ENCODE data around the gene CHERP.

Gene CHERP, protein sequence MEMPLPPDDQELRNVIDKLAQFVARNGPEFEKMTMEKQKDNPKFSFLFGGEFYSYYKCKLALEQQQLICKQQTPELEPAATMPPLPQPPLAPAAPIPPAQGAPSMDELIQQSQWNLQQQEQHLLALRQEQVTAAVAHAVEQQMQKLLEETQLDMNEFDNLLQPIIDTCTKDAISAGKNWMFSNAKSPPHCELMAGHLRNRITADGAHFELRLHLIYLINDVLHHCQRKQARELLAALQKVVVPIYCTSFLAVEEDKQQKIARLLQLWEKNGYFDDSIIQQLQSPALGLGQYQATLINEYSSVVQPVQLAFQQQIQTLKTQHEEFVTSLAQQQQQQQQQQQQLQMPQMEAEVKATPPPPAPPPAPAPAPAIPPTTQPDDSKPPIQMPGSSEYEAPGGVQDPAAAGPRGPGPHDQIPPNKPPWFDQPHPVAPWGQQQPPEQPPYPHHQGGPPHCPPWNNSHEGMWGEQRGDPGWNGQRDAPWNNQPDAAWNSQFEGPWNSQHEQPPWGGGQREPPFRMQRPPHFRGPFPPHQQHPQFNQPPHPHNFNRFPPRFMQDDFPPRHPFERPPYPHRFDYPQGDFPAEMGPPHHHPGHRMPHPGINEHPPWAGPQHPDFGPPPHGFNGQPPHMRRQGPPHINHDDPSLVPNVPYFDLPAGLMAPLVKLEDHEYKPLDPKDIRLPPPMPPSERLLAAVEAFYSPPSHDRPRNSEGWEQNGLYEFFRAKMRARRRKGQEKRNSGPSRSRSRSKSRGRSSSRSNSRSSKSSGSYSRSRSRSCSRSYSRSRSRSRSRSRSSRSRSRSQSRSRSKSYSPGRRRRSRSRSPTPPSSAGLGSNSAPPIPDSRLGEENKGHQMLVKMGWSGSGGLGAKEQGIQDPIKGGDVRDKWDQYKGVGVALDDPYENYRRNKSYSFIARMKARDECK

DNA sequence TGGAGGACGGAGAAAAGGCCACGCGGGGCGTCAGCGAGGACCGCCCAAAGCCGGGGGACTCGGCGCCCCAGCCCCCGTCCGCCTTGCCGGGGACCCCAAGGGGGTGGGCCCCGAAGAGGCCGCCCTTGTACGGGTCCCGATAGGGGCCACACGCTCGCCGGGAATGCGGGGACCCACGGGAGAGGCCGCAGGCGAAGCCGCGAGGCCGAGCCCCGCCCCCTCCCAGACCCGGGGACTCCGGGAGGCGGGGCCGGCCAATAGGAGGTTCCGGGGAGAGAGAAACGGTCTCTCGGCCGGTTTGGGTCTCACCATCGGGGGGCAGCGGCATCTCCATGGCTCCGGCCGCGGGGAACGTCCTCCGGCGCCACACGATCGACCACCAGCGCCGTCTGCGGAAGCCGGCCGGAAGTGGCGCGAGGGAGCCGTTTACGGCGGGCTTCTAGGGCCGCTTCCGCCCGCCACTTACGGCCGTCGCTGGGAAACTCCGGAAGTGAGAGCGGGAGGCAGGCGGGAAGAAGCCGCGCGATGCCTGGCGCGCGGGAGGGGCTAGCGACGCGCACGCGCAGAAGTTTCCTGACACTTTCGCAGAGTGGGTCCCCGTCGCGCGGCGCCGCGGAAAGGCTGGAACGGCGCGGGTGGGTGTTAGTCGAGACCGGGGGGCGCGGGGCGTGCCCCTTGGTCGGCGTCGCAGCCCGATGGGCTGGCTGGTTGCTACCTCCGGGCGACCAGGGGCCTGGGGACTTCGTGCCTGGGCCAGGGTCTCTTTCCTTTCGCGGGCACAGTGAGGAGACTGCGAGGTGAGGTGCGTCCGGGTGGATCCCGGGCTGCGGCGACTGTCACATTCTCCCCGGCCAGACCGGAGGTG, at the start of gene CHERP:
CHERP (minus strand) TSS at position 393 of the 865 bp plus-strand sequence; CDS start at position 334, 59 bp downstream.
- DNase-seq = peak; percentile 79

DNA sequence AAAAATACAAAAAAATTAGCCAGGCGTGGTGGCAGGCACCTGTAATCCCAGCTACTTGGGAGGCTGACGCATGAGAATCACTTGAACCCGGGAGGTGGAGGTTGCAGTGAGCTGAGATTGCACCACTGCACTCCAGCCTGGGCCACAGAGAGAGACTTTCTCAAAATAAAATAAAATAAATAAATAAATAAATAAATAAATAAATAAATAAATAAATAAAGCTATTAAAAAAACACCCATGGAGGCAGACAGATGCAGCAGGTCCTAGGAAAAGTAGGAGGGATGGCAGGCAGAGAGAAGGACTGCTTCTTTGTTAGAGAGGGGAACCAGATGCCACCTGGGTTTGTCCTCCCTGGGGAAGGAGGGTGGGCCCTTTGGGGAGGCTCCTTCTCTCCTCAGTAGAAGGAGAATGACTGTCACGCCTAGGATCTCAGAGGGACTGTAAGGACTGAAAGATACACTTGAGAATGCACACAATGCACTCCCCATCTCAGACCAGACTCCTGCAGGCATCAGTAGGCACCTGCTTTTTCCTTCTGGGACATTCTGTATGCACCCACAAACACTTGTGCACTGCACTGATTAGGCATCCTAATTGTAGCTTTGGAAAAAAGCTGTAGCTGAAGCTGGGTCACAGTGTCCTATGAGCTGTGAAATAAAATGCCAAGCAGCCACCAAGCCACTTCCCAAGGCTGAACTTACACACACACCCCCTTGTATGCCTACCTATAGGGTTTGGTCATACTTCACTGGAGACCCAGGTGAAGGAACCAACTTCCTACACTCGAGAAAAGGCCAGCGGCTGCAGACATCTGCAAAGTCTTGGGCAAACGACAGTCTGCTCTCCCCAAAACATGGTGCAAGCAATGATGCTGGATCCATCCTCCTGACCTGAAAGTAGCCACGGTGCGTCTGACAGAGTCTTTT, 48.9 kb upstream of the CHERP start:
- no peak for DNase-seq

DNA sequence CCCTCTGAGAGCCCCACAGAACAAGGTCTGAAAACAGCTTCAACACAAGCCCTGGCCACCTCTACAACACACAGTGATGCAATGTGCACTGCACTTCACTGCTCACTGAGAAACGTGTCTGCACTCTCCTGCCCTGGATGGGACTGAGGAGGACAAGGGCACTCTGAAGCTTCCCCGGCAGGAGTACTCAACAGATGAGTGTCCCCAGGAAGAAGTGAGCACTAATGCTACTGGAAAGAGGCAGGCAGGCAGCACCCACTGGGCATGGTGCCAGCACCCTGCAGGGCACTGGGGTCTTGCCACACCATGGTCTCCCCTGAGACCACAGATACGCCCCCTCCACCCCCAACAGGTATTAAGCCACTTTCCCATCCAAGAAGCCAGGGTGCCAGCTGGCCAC, 47.7 kb upstream of the CHERP start:
- DNase-seq = no peak

DNA sequence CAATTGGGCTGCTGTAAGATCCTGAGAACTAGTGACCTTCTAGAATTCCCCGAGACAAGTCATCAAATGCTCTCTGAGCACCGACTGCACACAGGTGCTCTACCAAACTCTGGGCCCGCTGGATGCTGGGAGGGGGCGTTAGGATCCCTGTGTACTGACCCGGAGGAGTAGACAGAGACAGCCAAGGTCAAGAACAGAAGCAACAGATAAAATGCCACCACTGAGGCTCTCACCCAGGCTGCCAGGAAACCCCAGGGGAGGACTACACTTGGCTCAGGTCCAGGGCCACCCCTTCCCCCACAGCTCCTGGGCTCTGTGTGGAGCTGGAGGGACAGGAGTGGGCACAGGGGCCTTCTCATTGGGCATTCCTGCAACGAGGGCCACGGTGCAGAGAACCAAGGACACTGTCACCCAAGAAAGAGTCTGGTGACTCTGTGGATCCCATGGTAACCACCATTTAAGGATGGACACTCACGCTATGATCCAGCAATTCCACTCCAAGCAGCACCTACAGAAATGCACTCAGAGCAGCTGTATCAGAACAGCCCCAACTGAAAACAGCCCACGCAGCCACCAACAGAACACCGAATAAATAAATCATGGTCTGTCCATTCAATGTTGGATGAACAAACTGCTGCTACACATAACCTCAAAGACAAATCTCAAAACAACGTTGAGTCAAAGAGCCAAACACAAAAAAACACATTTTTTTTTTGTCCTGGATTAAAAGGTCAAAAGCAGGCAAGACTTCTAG, 46.8 kb upstream of the CHERP start:
- DNase-seq = no peak

GRCh38 chr19:16587833-16588823, 45.9 kb upstream of the CHERP start:
- no peak for DNase-seq

DNA sequence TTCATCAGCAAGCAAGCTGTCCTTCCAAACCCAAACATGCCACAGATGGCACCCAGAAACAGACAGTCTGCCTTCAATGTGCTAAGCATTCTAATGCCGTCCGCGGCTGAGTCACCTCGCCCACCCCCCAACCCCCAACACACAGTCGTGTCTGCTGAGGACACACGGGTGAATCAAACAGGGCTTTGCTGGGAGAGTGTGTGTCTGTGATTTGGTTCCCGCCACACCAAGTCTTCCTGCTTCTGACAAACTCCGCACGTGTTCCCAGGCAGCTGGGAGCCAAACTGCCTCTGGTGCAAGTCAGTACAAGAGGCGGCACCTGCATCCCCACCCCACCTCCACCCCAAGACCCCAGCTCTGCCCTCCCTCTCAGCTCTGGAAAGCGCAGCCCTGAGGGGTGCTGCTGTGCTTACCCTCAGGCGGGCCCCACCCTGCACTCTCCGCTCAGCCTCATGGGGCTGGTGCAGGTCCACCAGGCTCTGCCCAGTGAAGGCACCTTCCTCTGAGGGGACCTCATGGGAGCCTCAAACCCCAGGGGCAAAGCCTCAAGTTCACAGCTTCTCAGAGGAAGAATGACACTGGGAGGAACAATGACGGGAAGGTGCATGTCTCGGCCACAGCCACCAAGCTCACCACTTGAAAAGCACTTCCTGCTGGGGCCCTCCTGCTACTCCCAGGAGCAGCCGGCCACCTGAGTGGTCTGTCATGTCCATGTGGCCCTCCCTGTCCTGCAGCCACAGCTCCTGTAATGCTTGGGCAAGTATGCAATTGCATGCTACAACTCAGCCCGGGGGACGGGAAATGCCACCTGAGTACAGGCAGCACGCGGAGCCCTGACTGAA, 45.0 kb upstream of the CHERP start:
- DNase-seq = no peak

GRCh38 chr19:16586477-16586871, 44.2 kb upstream of the CHERP start:
- no peak for DNase-seq

DNA sequence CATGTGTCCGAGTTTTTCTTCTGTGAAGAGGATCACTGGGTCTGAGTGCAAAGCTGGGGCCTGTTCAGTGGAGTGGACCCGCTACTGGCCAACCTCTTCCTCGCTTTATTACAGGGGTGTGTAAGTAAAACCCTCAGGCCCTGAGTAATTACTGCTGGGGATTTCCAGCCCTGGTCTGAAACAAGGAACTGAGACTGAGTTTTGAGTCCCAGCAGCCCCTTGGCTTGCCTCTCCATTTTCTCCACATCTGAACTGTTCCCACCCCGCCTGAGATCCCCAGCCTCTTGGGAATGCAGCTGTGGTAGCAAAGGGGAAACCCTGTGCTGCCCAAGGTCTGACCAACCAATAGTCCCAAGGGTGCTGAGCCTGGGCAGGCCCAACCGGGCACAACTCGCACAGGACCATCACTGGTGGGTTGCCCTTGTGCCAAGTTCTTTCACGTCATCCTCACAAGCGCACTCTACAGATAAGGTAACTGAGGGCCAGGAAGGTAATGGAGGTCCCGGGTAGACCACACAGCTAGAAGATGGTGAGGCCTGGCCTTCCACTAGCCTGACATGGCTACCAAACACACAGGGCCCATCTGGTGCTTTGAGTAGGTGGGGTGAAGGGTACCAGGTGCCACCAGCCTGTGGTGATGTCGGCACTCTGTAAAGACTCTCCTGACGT, 43.7 kb upstream of the CHERP start:
- DNase-seq = no peak

- no peak for DNase-seq
Observed at GRCh38 chr19:16585094-16585801, 43.0 kb upstream of the CHERP start.

DNA sequence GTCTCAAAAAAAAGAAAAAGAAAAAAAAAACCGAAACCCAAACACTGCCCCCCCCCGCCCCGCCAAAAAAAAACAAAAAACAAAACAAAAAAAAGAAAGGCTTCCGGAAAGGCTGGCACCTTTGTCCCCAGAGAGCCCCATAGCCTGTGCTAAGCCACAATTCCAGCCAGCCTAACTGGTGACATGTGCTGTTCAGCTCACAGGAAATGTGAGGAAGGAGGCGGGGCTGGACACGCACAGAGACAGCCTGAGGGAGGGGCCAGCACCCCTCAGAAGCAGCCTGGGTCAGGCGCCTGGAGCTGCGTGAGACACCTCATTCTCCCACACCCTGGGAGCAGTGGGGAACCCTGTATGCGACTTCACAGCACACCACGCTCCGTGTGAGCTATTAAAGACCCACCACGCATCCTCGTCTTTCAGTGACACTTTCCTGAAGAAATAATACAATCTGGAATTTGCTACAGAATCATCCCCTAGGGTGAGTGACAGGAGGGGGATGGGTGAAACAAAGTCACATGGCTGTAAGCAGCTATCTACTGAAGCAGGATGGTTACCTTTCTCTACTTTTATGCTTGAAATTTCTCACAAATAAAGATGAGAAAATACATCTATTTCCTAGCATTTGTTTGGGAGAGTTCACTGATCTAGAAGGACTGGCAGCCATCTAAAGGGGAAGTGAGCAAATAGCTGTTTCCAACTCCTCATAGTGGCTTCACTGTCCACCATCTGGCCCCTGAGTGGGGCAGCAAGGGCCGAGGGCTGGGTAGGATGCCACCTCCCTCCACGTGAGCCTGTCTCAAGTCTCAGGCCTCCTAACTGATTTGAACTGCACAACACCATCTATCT, 42.2 kb upstream of the CHERP start:
- peak; percentile 29 for DNase-seq

GRCh38 chr19:16582486-16583261, 40.4 kb upstream of the CHERP start:
- DNase-seq = no peak

- DNase-seq = no peak
Observed at GRCh38 chr19:16581971-16582343, 39.7 kb upstream of the CHERP start.

- no peak for DNase-seq
Observed at GRCh38 chr19:16581145-16581970, 39.1 kb upstream of the CHERP start.

DNA sequence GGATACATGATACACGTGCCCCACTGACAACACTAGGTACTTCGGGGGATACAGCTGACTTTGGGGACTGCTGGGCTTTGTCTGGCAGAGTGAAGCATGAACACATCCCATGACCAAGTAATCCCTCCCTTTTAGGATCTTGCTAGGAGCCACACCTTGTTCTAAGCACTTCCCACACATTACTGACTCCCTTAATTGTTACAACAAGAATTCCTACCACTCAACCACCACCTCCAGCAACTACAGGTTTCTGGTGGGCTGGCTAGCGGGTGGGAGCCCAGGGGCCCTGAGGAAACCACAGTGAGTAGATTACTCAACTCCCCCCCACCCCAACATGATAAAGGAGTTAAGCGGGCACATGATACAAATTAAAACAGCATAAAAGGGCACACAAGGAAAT, 37.1 kb upstream of the CHERP start:
- DNase-seq = no peak

DNA sequence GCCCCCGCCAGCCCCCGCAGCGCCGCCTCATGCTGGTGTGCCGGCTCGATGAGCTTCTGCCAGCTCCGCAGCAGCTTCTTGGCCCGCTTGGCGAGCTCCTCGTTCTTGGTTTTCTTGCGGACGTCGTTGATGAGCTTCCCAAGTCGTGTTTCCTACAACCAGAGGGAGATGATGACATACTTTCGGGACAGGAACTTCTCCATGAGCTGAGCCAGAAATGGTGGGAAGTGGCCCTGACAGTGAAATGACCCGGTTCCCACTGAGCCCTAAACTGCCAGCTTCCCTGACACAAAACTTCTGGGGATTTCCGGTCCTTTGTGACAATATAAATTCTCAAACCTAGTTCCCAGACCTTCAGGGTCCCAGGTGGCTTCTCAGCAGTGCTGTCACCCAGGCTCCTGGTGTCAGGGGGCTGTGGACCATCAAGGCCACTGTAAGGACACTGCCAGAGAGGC, 35.3 kb upstream of the CHERP start:
- no peak for DNase-seq
